OCI-LY1 (cell line): Measurements from ENCODE around the gene LRRC71.

ENCODE experiments used
- H2AFZ ChIP-seq: fragments of 200-600 bp; sonication (generic), shearing (Covaris generic); 2 replicates; pipeline ENCODE4 v1.6.0; 2014; ENCODE audit warnings: antibody characterized with exemption, mild to moderate bottlenecking, low read length
- H3F3A ChIP-seq: fragments of 200-600 bp; sonication (generic), shearing (Covaris generic); 2 replicates; pipeline ENCODE4 v1.6.0; 2014; ENCODE audit warnings: mild to moderate bottlenecking, antibody characterized with exemption, low read length, moderate library complexity; ENCODE audit not compliant: insufficient read depth
- H3K27ac ChIP-seq: fragments of 200-600 bp; sonication (generic); 2 replicates; pipeline ENCODE4 v1.5.1; 2014; ENCODE audit warnings: low read length, mixed run types, mild to moderate bottlenecking, low read depth; ENCODE audit not compliant: poor library complexity, severe bottlenecking
- H3K27me3 ChIP-seq: fragments of 200-600 bp; sonication (generic); 2 replicates; pipeline ENCODE4 v1.6.0; 2014; ENCODE audit warnings: antibody characterized with exemption, mild to moderate bottlenecking, low read length, moderate library complexity; ENCODE audit not compliant: insufficient read depth
- H3K36me3 ChIP-seq: fragments of 200-600 bp; sonication (generic); 2 replicates; pipeline ENCODE4 v1.6.1; 2014; ENCODE audit warnings: mild to moderate bottlenecking, antibody characterized with exemption, low read length, moderate library complexity, mixed read lengths; ENCODE audit not compliant: insufficient read depth
- H3K4me1 ChIP-seq: fragments of 200-600 bp; sonication (generic); 2 replicates; pipeline ENCODE4 v1.5.1; 2014; ENCODE audit warnings: mild to moderate bottlenecking, low read length, moderate library complexity; ENCODE audit not compliant: insufficient read depth, severe bottlenecking
- H3K4me2 ChIP-seq: fragments of 200-600 bp; sonication (generic), shearing (Covaris generic); 2 replicates; pipeline ENCODE4 v1.6.1; 2014; ENCODE audit warnings: low read length
- H3K4me3 ChIP-seq: fragments of 200-600 bp; sonication (generic); 2 replicates; pipeline ENCODE4 v1.5.1; 2014; ENCODE audit warnings: low read length, low read depth, mild to moderate bottlenecking, mixed read lengths; ENCODE audit not compliant: poor library complexity, severe bottlenecking
- H3K79me2 ChIP-seq: fragments of 200-600 bp; shearing (Covaris generic); 2 replicates; pipeline ENCODE4 v1.6.1; 2016; ENCODE audit warnings: mixed run types, low read length, mixed read lengths; ENCODE audit not compliant: insufficient read depth
- H3K9ac ChIP-seq: fragments of 200-600 bp; sonication (generic), shearing (Covaris generic); 2 replicates; pipeline ENCODE4 v1.6.1; 2014; ENCODE audit warnings: mild to moderate bottlenecking, low read length, mixed read lengths
- H3K9me2 ChIP-seq: fragments of 200-600 bp; sonication (generic), shearing (Covaris generic); 2 replicates; pipeline ENCODE4 v1.6.1; 2014; ENCODE audit warnings: low read depth, mild to moderate bottlenecking, low read length, mixed read lengths
- H3K9me3 ChIP-seq: fragments of 200-600 bp; shearing (Covaris generic); 2 replicates; pipeline ENCODE4 v1.6.1; 2014; ENCODE audit warnings: low read length, mixed read lengths
- H4K20me1 ChIP-seq: fragments of 200-600 bp; sonication (generic), shearing (Covaris generic); 2 replicates; pipeline ENCODE4 v1.6.0; 2016; ENCODE audit warnings: mild to moderate bottlenecking, low read length; ENCODE audit not compliant: insufficient read depth
- EZH2 ChIP-seq: fragments of 200-600 bp; sonication (generic), shearing (Covaris generic); IDR thresholded peaks from 2 replicates; pipeline ENCODE4 v1.8.0; 2017; ENCODE audit warnings: borderline replicate concordance, mixed run types, mild to moderate bottlenecking, antibody characterized with exemption, low read length, moderate library complexity, mixed read lengths
- TF ChIP-seq, protein P1 (sequence below): fragments of 200-600 bp; sonication (generic), shearing (Covaris generic); IDR thresholded peaks from 2 replicates; pipeline ENCODE4 v1.5.1; 2017; ENCODE audit warnings: mild to moderate bottlenecking, antibody characterized with exemption, low read length, moderate library complexity, mixed read lengths

Gene LRRC71

GRCh38 chr1:156910309-156910782, 10.1 kb upstream of the LRRC71 start:
- Histone ChIP-seq H3K4me2 (no peak overlapping the region), H3K4me1 (no peaks in the 10 kb centered on the region), H3K27me3 (no peaks in the 10 kb centered on the region), H3K4me3 (no peak overlapping the region), H3K9ac (no peak overlapping the region), H3K9me2 (no peaks in the 10 kb centered on the region), H3F3A (no peaks in the 10 kb centered on the region), H3K36me3 (no peaks in the 10 kb centered on the region), H3K79me2 (no peaks in the 10 kb centered on the region), H3K9me3 (no peaks in the 10 kb centered on the region), H4K20me1 (no peaks in the 10 kb centered on the region), H2AFZ (no peak overlapping the region), H3K27ac (no peak overlapping the region)
- TF ChIP-seq, protein P1, sequence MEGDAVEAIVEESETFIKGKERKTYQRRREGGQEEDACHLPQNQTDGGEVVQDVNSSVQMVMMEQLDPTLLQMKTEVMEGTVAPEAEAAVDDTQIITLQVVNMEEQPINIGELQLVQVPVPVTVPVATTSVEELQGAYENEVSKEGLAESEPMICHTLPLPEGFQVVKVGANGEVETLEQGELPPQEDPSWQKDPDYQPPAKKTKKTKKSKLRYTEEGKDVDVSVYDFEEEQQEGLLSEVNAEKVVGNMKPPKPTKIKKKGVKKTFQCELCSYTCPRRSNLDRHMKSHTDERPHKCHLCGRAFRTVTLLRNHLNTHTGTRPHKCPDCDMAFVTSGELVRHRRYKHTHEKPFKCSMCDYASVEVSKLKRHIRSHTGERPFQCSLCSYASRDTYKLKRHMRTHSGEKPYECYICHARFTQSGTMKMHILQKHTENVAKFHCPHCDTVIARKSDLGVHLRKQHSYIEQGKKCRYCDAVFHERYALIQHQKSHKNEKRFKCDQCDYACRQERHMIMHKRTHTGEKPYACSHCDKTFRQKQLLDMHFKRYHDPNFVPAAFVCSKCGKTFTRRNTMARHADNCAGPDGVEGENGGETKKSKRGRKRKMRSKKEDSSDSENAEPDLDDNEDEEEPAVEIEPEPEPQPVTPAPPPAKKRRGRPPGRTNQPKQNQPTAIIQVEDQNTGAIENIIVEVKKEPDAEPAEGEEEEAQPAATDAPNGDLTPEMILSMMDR: peak; percentile 82
- no peak for TF ChIP-seq EZH2

DNA sequence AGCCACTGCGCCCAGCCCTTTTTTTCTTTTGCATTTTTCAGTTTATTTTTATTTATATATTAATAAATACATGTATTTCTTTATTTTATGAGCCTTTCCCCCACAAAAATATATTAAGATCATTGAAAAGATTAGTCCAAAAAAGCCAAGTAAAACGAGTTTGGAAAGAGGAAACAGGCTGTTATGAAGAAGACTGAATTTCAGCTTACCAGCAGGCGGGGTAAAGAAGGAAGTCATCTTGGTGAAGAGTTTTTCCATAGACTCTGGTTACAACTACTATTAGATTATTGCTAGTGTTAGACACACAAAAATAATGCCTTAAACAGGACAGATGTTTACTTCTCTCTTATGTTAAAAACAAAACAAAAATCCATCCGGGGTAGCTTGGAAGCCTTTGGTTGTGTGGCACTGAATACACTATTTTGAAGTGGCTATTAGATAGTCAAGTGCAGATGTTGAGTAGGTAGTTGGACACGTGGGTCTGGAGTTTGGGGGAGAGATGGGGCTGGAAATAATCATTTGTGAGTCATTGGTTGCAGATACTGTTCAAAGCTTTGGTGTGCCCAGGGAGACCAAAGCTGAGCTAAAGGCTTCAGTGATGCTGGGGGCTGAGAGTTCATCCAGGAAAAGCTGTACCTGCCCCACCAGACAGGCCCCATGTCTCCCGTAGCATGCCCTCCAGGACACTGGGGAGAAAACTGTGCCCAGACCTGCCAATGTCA, 8.7 kb upstream of the LRRC71 start:
- Histone ChIP-seq H3F3A (no peaks in the 10 kb centered on the region), H3K79me2 (no peaks in the 10 kb centered on the region), H3K4me1 (no peaks in the 10 kb centered on the region), H3K9me2 (no peaks in the 10 kb centered on the region), H3K36me3 (no peaks in the 10 kb centered on the region), H3K9ac (no peak overlapping the region), H4K20me1 (no peaks in the 10 kb centered on the region), H3K4me2 (no peak overlapping the region), H3K27me3 (no peaks in the 10 kb centered on the region), H3K9me3 (no peaks in the 10 kb centered on the region), H2AFZ (no peak overlapping the region), H3K4me3 (no peak overlapping the region), H3K27ac (no peak overlapping the region)
- TF ChIP-seq EZH2: no peak
- TF ChIP-seq, protein P1: no peak

DNA sequence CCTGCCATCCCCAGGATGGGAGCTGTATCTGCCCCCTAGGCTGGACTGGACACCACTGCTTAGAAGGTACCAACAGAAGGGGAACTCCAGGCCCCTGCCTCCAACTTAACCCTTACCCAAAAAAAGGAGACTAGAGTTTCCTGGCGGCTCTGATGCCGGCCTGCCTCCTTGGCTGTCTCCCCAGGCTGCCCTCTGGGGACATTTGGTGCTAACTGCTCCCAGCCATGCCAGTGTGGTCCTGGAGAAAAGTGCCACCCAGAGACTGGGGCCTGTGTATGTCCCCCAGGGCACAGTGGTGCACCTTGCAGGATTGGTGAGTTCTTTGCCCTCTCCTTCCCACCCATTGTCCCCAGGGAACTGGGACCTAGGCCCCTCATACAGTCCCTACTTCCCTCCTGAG, 8.1 kb upstream of the LRRC71 start:
- Histone ChIP-seq H3K79me2 (no peaks in the 10 kb centered on the region), H3K9me2 (no peaks in the 10 kb centered on the region), H3K9me3 (no peaks in the 10 kb centered on the region), H3K4me2 (no peak overlapping the region), H2AFZ (no peak overlapping the region), H3K27ac (no peak overlapping the region), H4K20me1 (no peaks in the 10 kb centered on the region), H3K36me3 (no peaks in the 10 kb centered on the region), H3K9ac (no peak overlapping the region), H3K27me3 (no peaks in the 10 kb centered on the region), H3F3A (no peaks in the 10 kb centered on the region), H3K4me1 (no peaks in the 10 kb centered on the region), H3K4me3 (no peak overlapping the region)
- TF ChIP-seq, protein P1: no peak
- no peak for TF ChIP-seq EZH2
